Fibroblast of upper back skin (primary cell): Measurements from ENCODE around the gene TMEM171.
A peak's percentile ranks its signal among the peaks of the same experiment; 100 is the strongest.

Experiments
- DNase-seq: peaks from one replicate; pipeline ENCODE4 v3.0.0-alpha.2; 2013

TMEM171 gene

DNA sequence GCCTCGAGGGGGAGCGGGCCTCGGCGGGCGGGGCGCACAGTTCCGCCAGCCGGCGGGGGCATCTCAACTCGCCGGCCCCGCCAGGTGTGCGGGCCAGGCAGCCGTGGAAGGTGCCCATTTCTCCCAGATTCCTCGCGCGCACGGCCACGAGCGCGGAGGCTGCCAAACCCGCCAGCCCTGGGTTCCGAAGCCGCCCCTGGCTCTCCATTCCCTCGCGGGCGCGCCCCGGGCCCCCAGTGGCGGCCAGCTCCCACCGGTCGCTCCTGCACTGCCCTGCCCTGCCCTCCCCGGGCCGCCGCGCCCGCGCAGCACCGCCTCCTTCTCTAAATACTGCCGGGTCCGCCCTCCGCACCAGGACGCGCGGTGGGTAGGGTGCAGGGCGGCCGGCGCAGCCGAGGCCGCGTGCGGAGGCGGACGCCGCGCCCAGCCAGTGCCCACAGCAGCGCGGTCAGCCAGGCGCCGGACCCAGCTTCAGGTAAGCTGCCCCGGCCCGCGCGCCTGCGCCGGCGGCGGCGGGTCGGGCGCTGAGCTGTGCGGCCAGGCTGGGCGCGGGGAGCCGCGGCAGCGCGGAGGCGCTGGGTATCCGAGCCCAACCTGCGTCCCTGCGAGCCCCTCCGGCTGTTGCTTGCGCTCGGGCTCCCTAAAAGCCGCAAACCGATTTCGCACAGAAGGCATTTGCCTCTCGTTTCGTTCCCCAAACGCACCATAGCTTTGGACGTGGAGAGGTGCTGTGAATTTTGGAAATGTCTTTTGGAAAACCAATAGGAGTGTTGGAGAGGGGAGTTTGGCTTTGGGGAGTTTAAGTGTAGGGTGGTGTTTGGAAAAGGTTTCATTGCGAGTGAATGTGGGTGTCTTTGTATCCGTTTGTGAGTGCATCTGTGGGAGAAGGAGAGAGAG, at the start of gene TMEM171:
TMEM171 (plus strand) TSS at position 354 of the 897 bp plus-strand sequence. CDS start 2,799 bp downstream, outside the sequence.
- DNase-seq: peak; percentile 20

DNA sequence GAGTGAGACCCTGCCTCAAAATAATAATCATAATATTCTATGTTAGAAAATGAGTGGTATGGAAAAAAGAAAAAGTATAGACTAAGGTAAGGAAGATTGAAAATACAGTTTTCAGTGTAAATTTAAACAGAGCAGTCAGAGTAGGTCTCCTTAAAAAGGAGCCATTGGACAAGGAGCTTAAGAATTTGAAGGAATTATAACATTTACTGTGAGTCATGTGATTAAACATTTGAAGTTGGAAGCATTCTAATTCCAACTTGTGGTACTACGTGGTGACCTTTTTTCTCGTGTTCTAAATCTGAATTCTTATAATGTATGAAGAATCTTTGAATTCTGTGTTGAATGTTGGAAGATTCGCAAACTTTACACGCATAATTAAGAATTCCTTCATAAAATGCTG, 39.3 kb upstream of the TMEM171 start:
- no peak for DNase-seq

GRCh38 chr5:73088026-73088425, 32.3 kb upstream of the TMEM171 start:
- DNase-seq: no peak

DNA sequence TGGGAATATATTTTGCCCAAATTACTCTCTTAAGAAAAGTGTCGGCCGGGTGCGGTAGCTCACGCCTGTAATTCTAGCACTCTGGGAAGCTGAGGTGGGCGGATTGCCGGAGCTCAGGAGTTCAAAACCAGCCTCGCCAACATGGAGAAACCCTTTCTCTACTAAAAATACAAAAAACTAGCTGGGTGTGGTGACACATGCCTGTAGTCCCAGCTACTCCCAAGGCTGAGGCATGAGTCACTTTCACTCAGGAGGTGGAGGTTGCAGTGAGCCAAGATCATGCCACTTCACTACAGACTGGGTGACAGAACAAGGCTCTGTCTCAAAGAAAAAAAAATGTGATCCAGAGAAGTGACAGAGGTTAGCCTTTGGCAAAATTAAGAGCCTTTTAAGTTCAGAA, 26.4 kb upstream of the TMEM171 start:
- DNase-seq: peak; percentile 61

GRCh38 chr5:73094415-73094814, 26.0 kb upstream of the TMEM171 start:
- no peak for DNase-seq

GRCh38 chr5:73095564-73096238, 24.7 kb upstream of the TMEM171 start:
- DNase-seq: no peak

GRCh38 chr5:73096239-73096575, 24.2 kb upstream of the TMEM171 start:
- DNase-seq: no peak

DNA sequence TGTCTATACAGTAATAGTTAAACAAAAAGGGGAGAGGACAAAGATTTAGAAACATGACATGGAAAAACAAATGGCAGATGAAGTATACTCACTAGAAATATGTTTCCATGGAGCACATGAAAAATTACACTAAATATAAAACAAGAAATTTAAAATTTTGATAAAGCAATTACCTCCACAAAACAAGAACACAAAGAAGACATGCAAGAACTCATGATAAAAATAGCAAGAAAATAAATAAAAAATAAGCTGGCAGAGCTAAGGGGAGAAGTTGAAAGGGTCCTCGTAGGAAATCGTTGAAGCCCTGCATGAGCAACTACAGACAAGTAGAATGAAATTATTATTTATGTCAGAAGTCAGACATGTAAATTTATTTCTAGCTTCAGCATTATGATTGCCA, 22.6 kb upstream of the TMEM171 start:
- DNase-seq: no peak

GRCh38 chr5:73100109-73100508, 20.3 kb upstream of the TMEM171 start:
- DNase-seq: no peak

- no peak for DNase-seq
These were observed 16.5 kb upstream of the TMEM171 start for GRCh38 chr5:73103870-73104299.

DNA sequence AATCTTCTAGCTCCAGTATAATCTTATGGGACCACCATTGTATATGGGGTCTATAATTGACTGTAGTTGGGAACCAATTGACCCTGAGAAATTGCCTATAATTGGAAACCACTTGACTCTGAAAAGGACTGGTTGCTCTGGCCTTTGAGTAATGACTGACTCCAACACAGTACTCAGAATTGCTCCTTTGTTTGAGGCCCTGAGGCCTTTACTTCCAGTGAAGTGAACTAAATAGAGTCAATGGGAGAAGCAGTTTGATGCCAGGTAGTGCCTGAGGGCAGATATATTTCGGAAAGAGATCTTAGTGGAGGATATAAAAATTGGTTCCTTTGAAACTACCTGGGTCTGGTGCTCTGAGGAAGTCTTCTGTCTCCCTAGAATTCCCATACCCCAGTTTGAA, 16.0 kb upstream of the TMEM171 start:
- no peak for DNase-seq

- DNase-seq: no peak
These were observed 14.0 kb upstream of the TMEM171 start for GRCh38 chr5:73106335-73106734.

DNA sequence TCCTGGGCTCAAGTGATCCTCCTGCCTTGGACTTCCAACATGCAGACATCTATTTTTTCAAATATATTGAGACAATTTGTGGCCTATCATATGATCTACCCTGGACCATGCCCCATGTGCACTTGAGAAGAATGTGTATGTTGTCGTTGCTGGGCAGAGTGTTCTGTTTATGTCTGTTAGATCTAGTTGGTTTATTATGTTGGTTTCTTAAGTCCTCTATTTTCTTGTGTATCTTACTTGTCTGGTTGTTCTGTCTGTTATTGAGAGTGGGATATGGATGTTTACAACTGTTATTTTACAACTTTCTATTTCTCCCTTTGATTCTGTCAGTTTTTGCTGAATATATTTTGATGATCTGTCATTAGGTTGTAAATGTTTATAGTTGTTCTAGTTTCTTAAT, 10.2 kb upstream of the TMEM171 start:
- no peak for DNase-seq

DNA sequence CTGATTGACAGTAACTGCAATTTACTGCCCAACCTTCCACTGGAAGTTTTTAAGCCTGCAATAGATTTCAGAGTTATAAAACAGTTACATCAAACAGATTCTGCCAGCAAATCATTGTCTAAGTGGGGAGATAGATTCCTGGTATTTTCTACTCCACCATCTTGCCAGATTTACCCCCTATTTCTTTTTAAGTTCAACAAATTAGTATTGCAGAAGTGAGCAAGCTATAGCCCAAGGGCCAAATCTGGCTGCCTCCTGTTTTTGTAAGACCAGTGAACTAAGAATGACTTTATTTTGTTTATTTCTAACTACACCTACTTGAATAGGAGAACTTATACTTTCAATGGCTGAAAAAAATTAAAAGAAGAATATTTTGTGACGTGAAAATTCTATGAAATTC, 8.8 kb upstream of the TMEM171 start:
- DNase-seq: no peak

DNA sequence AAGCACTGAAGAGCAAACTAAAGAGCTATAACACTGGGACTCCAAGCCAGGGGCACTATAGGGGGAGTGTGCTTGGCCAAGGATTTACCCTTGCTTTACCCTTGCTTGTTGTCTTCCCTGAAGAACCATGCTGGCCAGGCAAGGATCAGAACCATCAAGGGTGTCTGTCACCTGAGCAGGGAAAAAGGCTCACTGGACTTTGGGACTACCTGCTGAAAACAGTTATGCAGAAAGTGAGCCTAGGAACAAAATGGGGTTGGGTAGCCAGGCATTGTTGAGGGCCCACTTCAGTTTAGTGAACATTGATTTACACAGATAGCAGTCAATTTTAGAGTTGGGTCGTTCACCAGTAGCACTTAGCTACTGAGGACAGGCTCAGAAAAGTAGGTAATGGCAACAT, 8.0 kb upstream of the TMEM171 start:
- no peak for DNase-seq

DNA sequence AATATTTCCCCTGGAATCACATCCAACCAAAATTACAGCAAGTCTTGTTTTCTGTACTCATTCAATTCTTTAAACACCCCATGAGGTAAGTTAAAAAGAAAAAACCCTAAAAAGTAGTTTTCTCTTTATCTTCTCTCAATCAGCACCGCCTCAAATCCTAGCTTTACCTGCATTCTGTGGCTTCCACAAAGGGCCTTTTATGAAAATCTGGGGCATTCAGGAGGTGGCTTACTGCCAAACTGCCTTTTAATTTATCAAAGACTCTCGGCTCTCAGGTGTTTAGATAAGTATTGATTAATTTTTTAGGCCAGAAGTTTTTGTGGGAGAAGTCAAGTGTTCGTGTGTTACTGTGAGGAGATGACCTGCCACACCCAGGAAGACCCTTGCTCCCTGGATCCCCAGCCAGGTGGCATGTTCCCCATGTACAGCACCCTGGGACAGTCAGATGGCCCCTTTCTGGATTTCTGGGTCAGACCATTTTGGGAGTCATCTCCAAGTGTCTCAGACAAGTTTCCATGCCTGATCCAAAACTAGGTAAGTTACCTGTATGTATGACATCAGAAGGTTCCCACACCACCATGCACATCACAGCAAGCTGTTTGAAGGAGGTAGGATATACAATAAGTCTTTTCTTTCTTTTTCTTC, 6.2 kb upstream of the TMEM171 start:
- DNase-seq: no peak

GRCh38 chr5:73115399-73116051, 4.8 kb upstream of the TMEM171 start:
- peak; percentile 98 for DNase-seq

DNA sequence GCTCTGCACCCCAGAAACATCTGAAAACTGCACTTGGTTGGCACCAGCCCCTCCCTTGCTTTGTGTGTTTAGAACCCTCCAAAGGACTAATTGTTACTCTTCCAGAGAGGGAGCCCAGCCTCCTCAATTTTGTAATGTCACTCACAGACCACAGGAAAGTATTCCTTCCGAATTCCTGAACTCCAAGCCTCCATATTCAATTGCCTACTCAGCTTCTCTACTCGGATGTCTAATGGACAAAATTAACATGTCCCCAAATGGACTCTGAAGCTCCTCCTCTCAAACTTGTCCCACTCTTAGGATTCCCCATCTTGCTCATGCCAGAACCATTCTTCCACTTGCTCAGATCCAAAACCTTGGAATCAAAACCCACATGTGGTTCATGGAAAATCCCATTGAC, 3.9 kb upstream of the TMEM171 start:
- peak; percentile 31 for DNase-seq

DNA sequence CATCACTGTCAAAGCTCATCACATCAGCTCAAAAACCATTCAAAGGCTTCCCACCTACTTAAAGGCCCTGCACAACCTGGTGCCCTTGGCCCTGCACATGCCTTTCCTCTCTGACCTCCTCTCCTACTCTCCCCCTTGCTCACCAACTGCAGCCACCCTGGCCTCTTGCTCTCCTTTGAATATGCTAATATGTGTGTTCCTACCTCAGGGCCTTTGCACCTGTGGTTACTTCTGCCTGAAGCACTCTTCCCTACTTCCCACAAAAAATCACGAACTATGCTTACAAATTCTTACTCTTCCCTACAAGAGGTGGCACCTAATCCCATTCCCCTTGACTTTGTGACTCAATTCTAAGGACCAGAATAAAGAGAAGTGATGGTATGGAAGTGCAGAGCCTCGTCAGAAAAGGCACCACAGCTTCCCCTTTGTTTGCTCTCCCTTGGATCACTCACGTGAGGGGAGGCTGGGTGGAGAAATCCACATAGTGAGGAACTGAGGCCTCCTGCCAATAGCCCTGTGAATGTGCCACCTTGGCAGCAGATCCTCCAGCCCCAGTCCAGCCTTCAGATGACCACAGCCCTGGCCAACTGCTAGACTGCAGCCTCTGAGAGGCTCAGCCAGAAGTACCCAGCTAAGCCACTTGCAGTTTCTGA, 3.2 kb upstream of the TMEM171 start:
- no peak for DNase-seq

DNA sequence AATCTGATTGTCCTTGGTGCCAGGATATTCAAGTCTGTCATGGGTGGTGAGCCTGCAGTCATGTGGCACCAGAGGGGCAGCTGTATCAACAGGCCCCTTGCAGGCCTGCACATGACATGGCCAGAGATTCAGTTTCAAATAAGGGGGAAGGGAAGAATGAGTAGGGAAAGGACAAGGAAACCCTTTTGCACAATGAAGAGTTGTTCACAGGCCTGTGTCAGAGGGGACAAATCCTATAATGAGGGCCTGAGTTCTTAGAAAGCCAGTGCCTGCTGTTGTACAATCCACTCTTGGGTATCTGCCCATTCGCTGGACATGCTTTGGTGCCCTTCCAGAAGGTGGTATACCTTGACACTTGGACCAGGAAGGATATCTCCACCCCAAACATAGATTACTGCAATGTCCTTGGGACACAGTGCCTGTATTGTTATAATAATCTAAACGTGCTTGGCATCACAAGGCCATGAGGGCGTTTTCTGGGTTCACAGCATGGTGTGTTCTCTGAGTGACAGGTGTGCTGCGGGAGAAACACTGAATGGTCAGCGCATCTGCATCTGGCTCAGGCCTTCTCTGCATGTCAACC, 1.9 kb upstream of the TMEM171 start:
- no peak for DNase-seq

- no peak for DNase-seq
These were observed 771 bp upstream of the TMEM171 start for GRCh38 chr5:73119451-73120157.

- peak; percentile 31 for DNase-seq
These were observed 716 bp downstream of the TMEM171 start for GRCh38 chr5:73121119-73121463.
